ENCODE results near the gene KYAT1. TPM values are rescaled to one million over a fixed set of nuclear protein-coding genes. Genes with fewer than 3 reads are reported as not detected.

Gene KYAT1
- total and polyA plus RNA-seq, 10 donors, result 4.7 to 19.9 (median 6.6) TPM

DNA sequence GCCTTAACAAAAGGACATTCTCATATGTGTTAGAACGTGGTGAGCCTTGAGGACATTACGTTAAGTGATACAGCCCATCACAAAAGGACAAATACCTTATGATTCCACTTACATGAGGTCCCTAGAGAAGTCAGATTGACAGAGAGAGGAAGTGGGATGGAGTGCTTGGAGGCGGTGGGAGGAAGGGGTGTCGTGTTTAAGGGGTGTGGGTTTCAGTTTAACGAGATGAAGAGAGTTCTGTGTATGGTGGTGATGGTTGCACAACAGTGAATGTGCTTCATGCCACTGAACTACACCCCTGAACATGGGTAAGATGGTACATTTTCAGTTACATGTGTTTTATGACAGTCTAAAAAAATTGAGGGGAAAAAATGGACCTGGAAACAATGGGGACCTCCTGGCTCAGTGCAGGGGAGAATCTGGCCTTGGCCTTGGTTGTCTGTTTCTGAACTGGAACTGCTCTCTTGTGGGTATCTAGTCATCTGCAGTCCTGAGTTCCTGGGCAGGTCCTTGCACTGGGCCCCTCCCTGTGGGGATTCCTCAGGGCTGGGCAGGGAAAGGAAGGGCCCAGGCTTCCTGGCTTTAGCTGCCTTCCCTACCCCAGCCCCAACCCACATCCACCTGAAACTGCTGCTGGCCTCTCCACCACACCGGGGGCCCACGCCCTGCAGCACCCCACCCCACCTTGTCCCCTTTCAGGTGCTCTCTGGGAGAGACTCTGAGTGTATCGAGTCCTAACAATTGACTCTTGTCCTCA, 18.0 kb upstream of the KYAT1 start:
- no peak overlapping the region for H3K4me3 ChIP-seq
- H3K27me3 ChIP-seq (replicated peaks in 1 of 7), result no peaks in the 10 kb centered on the region
- H3K9me3 ChIP-seq, result no peaks in the 10 kb centered on the region
- intact Hi-C loops (cut with DNase I; ENCODE audit: low total_unique reads), result no loop called here
- no peak for DNase-seq
- TF ChIP-seq POLR2A (IDR thresholded peaks at IDR 0.05), result no peak
- TF ChIP-seq POLR2AphosphoS5 (IDR thresholded peaks at IDR 0.05), result peak in 2 of 3 donors; percentile 42 to 46
- 18 to 31% (median 23%) methylated on average over 8 of the region's 8 CpGs for WGBS, 5 donors
- peaks cover 41 to 99% (median 63%) of the 10 kb centered on the region in 6 donors for H3K4me1 ChIP-seq
- peak overlapping the region; percentile 4 to 93 (median 78) for H3K27ac ChIP-seq
- peaks cover 0 to 53% (median 20%) of the 10 kb centered on the region in 6 donors for H3K36me3 ChIP-seq

DNA sequence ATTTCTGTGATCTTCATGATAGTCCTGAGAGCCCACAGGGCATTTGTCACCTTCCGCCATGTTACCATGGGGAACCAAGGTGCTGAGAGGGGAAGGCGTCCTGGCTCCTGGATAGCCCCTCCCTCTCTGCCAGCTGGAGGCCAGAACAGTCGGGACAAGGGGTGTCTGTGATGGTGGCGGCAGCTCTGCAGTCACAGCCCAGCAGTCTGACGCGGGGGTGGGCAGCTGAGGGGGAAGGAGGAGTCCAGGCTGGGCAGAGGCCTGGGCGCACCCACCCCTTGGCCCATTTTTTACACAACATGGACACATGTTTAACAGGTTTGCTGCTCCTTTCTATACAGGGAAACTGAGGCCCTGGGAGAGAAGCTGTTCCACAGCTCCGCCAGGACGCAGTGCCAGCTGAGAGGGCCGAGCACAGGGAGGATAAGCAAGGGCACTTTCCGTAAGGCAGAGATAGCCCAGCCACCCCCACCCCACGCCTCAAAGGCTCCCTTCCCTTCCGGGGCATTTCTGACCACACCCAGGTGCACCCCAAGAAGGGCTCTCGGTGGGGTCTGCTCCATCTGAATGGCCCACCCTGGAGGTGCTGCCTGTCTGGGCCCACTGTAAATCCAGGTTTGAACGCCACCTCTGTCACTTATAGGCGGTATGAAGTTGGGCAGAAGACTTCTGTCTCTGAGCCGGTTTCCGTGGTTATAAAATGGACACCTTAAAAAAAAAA, 17.3 kb upstream of the KYAT1 start:
- no peak for DNase-seq
- H3K27ac ChIP-seq, result peak overlapping the region; percentile 4 to 93 (median 78)
- H3K4me3 ChIP-seq, result no peak overlapping the region
- 62 to 73% (median 70%) methylated on average over 14 to 18 of the region's 18 CpGs for WGBS, 5 donors
- no peaks in the 10 kb centered on the region for H3K9me3 ChIP-seq
- intact Hi-C loops (cut with DNase I; ENCODE audit: low total_unique reads), result no loop called here
- no peaks in the 10 kb centered on the region for H3K27me3 ChIP-seq (replicated peaks in 1 of 7)
- H3K36me3 ChIP-seq, result peaks cover 0 to 60% (median 20%) of the 10 kb centered on the region in 6 donors
- peaks cover 42 to 100% (median 64%) of the 10 kb centered on the region in 6 donors for H3K4me1 ChIP-seq
- TF ChIP-seq, protein P1, sequence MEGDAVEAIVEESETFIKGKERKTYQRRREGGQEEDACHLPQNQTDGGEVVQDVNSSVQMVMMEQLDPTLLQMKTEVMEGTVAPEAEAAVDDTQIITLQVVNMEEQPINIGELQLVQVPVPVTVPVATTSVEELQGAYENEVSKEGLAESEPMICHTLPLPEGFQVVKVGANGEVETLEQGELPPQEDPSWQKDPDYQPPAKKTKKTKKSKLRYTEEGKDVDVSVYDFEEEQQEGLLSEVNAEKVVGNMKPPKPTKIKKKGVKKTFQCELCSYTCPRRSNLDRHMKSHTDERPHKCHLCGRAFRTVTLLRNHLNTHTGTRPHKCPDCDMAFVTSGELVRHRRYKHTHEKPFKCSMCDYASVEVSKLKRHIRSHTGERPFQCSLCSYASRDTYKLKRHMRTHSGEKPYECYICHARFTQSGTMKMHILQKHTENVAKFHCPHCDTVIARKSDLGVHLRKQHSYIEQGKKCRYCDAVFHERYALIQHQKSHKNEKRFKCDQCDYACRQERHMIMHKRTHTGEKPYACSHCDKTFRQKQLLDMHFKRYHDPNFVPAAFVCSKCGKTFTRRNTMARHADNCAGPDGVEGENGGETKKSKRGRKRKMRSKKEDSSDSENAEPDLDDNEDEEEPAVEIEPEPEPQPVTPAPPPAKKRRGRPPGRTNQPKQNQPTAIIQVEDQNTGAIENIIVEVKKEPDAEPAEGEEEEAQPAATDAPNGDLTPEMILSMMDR (IDR thresholded peaks at IDR 0.05 in 8 of 11, conservative IDR thresholded peaks at IDR 0.05 in 3 of 11), result no peak
- TF ChIP-seq POLR2AphosphoS5 (IDR thresholded peaks at IDR 0.05), result peak in 1 of 3 donors; percentile 27

DNA sequence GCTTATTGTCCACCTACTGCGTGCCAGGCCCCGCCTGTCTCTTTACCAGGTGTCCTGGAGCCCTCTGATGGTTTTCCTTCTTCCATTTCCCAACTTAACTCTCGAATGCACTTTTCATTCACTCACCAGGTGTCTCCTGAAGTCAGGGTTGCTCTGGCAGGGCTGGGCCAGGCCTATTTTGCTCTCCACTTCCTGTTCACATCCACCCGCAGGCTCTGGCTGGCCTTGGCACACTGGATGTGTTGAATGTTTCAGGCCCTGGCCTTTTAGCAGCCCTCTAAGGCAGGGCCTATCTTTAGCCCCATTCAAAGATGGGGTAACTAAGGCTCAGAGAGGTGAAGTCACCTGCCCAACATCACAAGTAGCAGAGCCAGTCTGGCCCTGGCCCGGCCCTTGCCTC, 16.6 kb upstream of the KYAT1 start:
- Histone ChIP-seq H3K4me3 (no peak overlapping the region), H3K36me3 (peaks cover 0 to 67% (median 20%) of the 10 kb centered on the region in 6 donors), H3K4me1 (peaks cover 42 to 100% (median 62%) of the 10 kb centered on the region in 6 donors), H3K27me3 (replicated peaks in 1 of 7) (no peaks in the 10 kb centered on the region), H3K27ac (peak overlapping the region; percentile 4 to 93 (median 78)), H3K9me3 (no peaks in the 10 kb centered on the region)
- intact Hi-C loops (cut with DNase I; ENCODE audit: low total_unique reads), result no loop called here
- no peak for DNase-seq
- 62 to 73% (median 63%) methylated on average over 5 of the region's 5 CpGs for WGBS, 5 donors
- TF ChIP-seq POLR2A (IDR thresholded peaks at IDR 0.05) (no peak), POLR2AphosphoS5 (IDR thresholded peaks at IDR 0.05) (peak in 2 of 3 donors; percentile 15 to 52)
- TF ChIP-seq, protein P1 (IDR thresholded peaks at IDR 0.05 in 8 of 11, conservative IDR thresholded peaks at IDR 0.05 in 3 of 11), result no peak

DNA sequence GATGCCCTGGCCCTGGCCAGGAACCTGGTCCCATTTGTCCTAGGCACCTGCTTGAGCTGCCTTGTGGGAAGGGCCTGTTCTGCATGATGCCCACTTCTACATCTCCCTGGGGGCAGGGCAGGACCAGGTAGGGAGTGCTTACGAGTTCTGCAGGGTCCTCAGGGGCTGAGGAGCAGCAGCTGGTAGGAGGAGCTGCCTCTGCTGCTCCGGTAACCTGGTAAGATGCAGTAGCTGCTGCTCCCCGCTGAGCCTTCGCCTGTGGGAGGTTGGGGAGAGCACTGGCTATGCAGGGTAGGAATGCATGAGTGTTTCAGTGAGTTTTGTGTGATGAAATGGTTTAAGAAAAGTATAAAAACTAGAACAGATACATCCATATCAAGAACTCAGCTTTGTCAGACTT, 13.8 kb upstream of the KYAT1 start:
- no peak for DNase-seq
- peaks cover 30 to 100% (median 56%) of the 10 kb centered on the region in 6 donors for H3K4me1 ChIP-seq
- H3K27ac ChIP-seq, result peak overlapping the region in 3 of 8 donors; percentile 5 to 37 (median 14)
- no peaks in the 10 kb centered on the region for H3K27me3 ChIP-seq (replicated peaks in 1 of 7)
- intact Hi-C loops (cut with DNase I; ENCODE audit: low total_unique reads), result no loop called here
- peaks cover 0 to 88% (median 24%) of the 10 kb centered on the region in 6 donors for H3K36me3 ChIP-seq
- TF ChIP-seq, protein P1 (IDR thresholded peaks at IDR 0.05 in 8 of 11, conservative IDR thresholded peaks at IDR 0.05 in 3 of 11), result no peak
- no peak for TF ChIP-seq POLR2A (IDR thresholded peaks at IDR 0.05)
- TF ChIP-seq POLR2AphosphoS5 (IDR thresholded peaks at IDR 0.05), result peak in 1 of 3 donors; percentile 12
- 72 to 89% (median 84%) methylated on average over 4 of the region's 4 CpGs for WGBS, 5 donors
- no peak overlapping the region for H3K4me3 ChIP-seq
- no peaks in the 10 kb centered on the region for H3K9me3 ChIP-seq

Measured in spleen (tissue), 11 donors.